ENCODE measurements around the gene ORAI3.

ORAI3 gene

GRCh38 chr16:30995927-30996323 lies 47.1 kb downstream of the ORAI3 start:
- no peak for DNase-seq

- no peak for DNase-seq
These were observed 47.6 kb downstream of the ORAI3 start for GRCh38 chr16:30996324-30996984.

GRCh38 chr16:30996985-30997724 lies 48.3 kb downstream of the ORAI3 start:
- DNase-seq: no peak

GRCh38 chr16:30997725-30998711 lies 49.1 kb downstream of the ORAI3 start:
- DNase-seq: no peak

GRCh38 chr16:30998852-30999761 lies 50.2 kb downstream of the ORAI3 start:
- DNase-seq: no peak

GRCh38 chr16:31000671-31001382 lies 52.0 kb downstream of the ORAI3 start:
- no peak for DNase-seq

GRCh38 chr16:31001507-31002249 lies 52.8 kb downstream of the ORAI3 start:
- DNase-seq: no peak

GRCh38 chr16:31002250-31002700 lies 53.4 kb downstream of the ORAI3 start:
- DNase-seq: no peak

- DNase-seq: no peak
These were observed 54.0 kb downstream of the ORAI3 start for GRCh38 chr16:31002862-31003341.

- no peak for DNase-seq
These were observed 54.9 kb downstream of the ORAI3 start for GRCh38 chr16:31003744-31004143.

Measured in NCI-H1092 treated with DMSO at 0.1 percent for 48 hours (cell line).